HG02981 (cell line): ENCODE data around the gene SAFB2.
"Not testable (repeated sequence)": the region's sequence is repeated elsewhere in the genome, so short reads cannot be mapped to it uniquely, and the experiment has no call there.

Experiments
- ATAC-seq: cut with Tn5 transposase; IDR thresholded peaks from one replicate; pipeline ENCODE4 v1.9.1; 2021; ENCODE audit warnings: mild to moderate bottlenecking, moderate library complexity; ENCODE audit not compliant: unreplicated experiment

Gene SAFB2

GRCh38 chr19:5608766-5609165 is 13.8 kb downstream of the SAFB2 start:
- ATAC-seq, result not testable (repeated sequence)

DNA sequence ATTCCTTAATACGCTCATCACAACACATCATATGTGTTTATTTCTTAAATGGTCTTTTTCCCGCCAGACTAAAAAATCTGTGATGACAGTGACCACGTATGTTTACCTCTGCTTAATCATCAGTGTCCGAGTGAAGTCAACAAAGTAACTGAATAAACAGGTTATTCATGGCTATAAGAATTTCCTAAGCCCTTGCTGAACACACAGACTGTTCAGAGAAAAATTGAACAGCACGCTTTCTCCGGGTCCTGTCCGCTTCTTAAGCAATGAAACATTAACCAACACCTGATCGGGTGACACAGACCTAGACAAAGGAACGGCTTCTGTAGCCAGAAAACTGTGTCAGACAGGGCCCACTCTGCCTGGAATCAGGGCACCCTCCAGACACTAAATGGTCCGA is 14.3 kb downstream of the SAFB2 start:
- ATAC-seq, result no peak

- no peak for ATAC-seq
Measured at GRCh38 chr19:5607318-5608275, 15.0 kb downstream of the SAFB2 start.

GRCh38 chr19:5605362-5605761 is 17.2 kb downstream of the SAFB2 start:
- ATAC-seq, result no peak

DNA sequence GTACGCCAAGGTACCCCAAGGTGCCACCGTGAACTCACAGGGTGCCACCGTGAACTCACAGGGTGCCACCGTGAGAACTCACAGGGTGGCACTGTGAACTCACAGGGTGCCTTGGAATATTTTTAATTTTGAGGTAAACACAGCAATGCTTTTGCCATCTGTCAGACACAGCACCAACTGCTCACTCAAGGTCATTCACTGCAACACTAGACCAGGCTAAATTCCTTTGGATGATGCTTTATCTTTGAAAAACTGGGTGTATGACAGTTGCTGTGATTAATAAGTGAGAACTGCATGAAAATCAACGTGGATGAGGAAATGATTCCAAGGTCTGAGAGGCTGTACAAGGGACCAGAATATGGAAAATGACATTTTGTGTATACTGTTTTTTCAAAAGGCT is 18.9 kb downstream of the SAFB2 start:
- no peak for ATAC-seq

GRCh38 chr19:5600797-5601196 is 21.8 kb downstream of the SAFB2 start:
- no peak for ATAC-seq

- no peak for ATAC-seq
Measured at GRCh38 chr19:5595745-5596144, 26.8 kb downstream of the SAFB2 start.

DNA sequence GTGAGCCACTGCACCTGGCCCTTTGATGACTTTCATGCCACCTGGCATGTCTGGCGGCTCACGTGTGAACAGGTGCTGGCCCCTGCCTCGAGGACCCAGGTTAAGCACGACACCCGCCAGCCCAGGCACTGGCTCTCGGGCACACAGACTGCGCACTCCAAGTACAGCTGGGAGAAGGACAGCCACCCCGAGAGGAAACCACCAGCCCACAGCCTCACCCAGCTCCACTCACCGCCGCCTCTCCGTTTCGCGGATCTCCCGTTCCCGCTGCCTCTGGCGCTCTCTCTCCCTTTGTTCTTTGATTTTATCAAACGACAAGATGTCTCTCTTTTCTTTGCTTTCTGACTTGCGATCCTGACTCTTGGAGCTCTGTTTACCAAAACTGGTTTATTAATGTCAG is 27.4 kb downstream of the SAFB2 start:
- ATAC-seq, result no peak

GRCh38 chr19:5594521-5594950 is 28.0 kb downstream of the SAFB2 start:
- ATAC-seq, result no peak

GRCh38 chr19:5593343-5594255 is 29.0 kb downstream of the SAFB2 start:
- ATAC-seq, result no peak

DNA sequence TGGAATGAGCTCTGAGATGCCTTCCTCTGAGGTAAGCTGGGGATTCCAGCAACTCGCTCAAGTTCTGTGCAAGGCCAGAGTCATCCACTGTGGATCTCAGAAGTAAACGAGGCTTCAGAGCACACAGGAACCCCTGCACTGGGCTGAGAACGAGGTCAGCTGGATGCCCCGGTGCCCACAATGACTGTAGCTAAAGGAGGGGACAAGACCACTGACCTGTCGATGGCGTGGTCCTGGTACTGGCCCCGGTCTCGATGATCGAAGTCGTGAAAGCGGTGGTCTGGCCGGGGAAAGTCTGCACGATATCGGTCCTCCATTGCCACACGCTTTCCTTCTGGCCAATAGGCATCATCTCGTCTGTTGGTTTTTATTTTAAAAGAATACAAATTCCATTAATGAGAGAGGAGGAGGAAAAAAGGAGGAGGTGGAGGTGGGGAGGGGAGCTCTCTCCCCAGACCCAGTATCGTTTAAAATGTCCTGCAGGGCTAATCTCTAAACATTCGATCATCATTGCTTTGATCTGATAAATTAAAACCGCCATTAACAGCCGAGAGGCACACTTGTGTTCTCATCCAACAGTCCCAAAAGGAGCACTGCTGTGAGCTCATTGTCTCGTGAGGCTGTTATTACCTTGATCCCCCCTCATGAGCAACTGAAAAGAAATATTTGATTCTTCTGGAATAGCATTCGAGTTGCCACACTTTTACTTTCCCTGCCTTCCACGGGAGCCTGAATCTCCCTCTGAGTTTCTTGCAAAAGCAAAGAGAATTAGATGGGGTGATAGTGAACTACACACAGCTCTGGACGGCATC is 29.8 kb downstream of the SAFB2 start:
- ATAC-seq, result no peak

- ATAC-seq, result no peak
Measured at GRCh38 chr19:5591476-5591875, 31.1 kb downstream of the SAFB2 start.

- no peak for ATAC-seq
Measured at GRCh38 chr19:5590865-5591154, 31.8 kb downstream of the SAFB2 start.

DNA sequence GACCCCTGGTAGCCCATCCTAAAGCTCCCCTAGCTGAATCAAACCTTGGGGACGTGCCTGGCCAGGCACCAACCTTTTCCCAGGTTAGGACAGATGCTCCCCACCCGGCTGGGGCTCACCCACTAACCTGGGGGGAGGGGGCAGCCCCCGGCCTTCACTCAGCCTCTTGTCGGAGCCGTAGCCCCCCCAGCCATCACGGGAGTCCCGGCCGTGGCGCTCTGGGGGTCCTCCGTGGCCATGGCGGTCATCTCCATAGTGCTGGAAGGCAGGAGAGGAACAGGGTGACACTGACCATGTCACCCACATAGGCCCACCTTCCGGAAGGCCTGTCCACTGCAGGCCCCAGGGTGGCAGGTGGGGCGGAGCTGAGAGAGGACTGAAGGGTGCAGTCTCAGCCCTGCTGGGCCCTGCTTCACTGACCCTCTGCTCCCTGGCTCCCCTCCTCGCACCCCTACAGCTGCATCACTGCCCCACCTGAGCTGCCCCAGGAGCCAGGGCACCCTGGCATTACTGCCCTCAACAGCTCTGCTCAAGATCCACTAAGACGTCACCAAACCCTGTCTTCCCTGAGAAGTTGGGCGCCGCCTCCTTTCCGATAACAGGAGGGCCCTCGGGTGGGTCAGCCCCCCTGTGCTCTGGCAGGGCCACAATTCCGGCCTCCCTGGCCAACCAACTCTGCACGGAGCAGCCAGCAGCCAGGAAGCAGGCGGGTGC is 32.3 kb downstream of the SAFB2 start:
- no peak for ATAC-seq

- no peak for ATAC-seq
Measured at GRCh38 chr19:5588906-5589676, 33.5 kb downstream of the SAFB2 start.

GRCh38 chr19:5588441-5588840 is 34.1 kb downstream of the SAFB2 start:
- no peak for ATAC-seq

GRCh38 chr19:5587661-5588060 is 34.9 kb downstream of the SAFB2 start:
- no peak for ATAC-seq

DNA sequence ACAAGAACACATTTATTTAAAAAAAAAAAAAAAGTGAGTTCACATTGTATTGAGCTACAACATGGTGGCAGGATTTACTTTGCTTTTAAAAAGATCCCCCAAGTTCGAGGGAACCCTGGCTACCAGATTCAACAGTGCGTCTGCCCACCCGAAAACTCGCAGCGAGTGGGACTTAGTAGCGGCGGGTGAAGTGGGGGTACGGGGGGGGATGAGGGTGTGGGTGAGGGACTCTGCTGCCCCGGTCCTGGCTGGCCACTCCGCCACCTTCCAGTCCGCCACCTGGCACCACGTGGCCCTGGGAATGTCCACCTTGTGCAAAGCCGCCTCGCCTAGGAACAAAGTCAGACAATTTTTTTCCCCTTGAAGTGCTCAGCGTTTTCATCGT is 35.5 kb downstream of the SAFB2 start:
- no peak for ATAC-seq

- ATAC-seq, result no peak
Measured at GRCh38 chr19:5586300-5587070, 36.1 kb downstream of the SAFB2 start.
